GM10266 (cell line): ENCODE measurements around the gene HPSE2.

Experiments used
- DNase-seq: peaks from one replicate; pipeline ENCODE4 v3.0.0; 2012; ENCODE audit errors: extremely low spot score
- TF ChIP-seq, protein P1 (sequence below): IDR thresholded peaks from 2 replicates; pipeline ENCODE4 v1.5.1; 2012; ENCODE audit warnings: mild to moderate bottlenecking, low read depth; ENCODE audit not compliant: control insufficient read depth, insufficient read depth; ENCODE audit errors: missing control alignments

The HPSE2 gene

GRCh38 chr10:98538472-98538871, 697.2 kb downstream of the HPSE2 start:
- no peak for DNase-seq
- TF ChIP-seq, protein P1, sequence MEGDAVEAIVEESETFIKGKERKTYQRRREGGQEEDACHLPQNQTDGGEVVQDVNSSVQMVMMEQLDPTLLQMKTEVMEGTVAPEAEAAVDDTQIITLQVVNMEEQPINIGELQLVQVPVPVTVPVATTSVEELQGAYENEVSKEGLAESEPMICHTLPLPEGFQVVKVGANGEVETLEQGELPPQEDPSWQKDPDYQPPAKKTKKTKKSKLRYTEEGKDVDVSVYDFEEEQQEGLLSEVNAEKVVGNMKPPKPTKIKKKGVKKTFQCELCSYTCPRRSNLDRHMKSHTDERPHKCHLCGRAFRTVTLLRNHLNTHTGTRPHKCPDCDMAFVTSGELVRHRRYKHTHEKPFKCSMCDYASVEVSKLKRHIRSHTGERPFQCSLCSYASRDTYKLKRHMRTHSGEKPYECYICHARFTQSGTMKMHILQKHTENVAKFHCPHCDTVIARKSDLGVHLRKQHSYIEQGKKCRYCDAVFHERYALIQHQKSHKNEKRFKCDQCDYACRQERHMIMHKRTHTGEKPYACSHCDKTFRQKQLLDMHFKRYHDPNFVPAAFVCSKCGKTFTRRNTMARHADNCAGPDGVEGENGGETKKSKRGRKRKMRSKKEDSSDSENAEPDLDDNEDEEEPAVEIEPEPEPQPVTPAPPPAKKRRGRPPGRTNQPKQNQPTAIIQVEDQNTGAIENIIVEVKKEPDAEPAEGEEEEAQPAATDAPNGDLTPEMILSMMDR = no peak

- TF ChIP-seq, protein P1 = no peak
- DNase-seq = no peak
Measured at GRCh38 chr10:98536551-98536950, 699.1 kb downstream of the HPSE2 start.

DNA sequence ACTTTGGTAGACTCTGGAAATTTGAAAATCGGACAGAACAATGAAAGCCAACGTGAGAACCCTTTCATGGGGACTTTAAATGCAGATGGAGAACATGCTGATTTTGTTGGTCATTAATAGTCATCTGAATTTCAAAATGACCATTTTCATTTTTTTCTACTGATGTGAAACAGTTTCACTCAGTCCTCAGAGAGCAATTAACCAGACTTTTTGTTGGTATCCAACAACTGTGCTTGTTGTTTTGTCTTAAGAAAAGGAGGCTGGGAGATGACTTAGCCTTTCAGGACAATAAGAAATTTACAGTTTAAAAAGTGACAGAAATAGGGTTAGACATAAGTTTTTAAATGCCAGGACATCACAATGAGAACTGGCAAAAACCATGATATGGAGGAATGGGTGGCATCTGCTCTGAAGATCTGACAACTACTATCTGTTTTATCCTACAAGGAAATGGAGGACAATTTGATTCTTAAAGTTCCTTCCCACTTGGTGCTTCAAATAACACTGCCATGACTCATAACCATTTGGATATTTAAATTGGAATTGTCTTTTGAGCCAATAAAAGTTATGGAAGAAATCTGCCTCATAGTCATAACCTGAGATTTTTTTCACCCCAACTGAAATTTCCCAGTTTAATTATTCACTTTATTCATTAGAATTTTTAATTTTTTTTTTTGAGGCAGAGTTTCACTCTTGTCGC, 701.8 kb downstream of the HPSE2 start:
- TF ChIP-seq, protein P1 = no peak
- DNase-seq = no peak

DNA sequence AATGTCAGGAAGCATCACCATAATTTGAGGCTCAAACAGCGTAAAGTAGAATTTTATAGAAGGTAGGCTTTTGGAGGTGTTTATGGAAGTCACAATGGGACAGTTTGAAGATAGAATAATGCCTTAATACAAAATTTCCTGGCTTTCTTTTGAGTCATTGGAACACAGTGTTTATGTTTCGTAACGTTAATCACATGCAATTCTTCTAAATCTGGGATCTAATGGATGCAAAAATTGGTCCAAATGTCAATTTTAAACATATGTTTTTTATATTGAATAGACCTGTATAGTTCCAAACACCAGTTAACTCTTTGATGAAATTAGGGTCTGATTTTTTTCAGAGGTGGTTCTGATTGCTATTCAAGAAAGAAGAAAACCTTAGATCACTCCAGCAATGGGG, 702.4 kb downstream of the HPSE2 start:
- no peak for DNase-seq
- TF ChIP-seq, protein P1 = no peak

DNA sequence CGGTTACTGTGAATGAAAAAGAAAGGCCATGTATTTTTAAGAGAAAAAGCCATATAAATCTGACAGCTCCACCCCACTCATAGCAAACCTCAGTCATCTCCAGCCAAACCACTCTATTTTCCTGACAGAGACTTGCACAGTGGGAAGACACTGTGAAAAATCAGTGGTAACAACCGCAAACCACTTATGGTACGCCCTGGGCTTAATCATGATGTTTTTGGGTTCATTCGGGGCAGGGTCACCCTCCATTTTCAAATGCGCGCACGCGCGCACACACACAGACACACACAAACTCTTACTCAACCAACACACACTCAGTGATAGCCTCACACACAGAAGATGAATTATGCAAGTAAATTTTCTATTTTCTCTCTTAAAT, 706.9 kb downstream of the HPSE2 start:
- DNase-seq = no peak
- TF ChIP-seq, protein P1 = no peak

- DNase-seq = no peak
- TF ChIP-seq, protein P1 = no peak
Measured at GRCh38 chr10:98528166-98528804, 707.4 kb downstream of the HPSE2 start.

DNA sequence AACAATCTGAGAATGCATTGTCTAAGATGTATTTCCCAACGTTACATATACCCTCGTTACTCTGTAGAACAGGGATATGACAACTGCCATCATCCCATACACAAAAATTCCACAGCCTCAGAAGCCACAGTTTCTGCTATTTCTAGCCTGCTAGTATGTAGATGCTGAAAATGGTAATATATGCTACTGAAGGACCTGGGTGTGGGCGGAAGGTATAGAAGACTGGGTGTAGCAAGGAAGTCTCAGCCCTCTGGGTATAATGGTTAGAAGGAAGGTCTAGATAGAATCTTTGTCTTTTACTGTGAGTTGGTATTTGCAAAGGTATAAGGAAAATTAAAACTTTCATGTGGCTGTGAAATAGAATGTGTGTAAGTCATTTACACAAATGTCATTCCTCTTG, 709.7 kb downstream of the HPSE2 start:
- DNase-seq = no peak
- TF ChIP-seq, protein P1 = no peak
